HG03139 (cell line): ENCODE results near the gene WNK4.

Source experiments
- ATAC-seq: cut with Tn5 transposase; IDR thresholded peaks from one replicate; pipeline ENCODE4 v1.9.1; 2021; ENCODE audit not compliant: unreplicated experiment

Gene WNK4

DNA sequence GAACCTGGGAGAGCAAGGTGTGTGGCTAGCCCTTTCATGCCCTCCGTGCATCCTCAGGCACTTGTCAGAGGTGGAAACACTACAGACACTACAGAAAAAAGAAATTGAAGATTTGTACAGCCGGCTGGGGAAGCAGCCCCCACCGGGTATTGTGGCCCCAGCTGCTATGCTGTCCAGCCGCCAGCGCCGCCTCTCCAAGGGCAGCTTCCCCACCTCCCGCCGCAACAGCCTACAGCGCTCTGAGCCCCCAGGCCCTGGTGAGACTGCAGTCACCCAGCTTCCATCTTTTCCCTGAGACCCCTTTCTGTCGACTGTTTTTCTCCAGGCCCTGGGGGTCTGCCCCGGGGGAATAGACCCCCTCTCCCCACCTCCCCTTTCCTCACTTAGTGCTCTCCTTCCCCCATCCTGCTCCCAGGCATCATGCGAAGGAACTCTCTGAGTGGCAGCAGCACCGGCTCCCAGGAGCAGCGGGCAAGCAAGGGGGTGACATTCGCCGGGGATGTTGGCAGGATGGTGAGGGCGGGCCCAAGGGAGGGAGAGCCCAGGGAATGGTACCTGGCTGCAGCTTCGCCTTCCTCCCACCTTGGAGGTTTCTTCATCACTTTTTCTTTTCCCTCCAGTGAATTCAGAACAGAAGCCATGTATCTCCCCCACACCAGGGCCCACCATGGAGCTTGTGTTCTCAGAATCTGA is 15.8 kb downstream of the WNK4 start:
- no peak for ATAC-seq

DNA sequence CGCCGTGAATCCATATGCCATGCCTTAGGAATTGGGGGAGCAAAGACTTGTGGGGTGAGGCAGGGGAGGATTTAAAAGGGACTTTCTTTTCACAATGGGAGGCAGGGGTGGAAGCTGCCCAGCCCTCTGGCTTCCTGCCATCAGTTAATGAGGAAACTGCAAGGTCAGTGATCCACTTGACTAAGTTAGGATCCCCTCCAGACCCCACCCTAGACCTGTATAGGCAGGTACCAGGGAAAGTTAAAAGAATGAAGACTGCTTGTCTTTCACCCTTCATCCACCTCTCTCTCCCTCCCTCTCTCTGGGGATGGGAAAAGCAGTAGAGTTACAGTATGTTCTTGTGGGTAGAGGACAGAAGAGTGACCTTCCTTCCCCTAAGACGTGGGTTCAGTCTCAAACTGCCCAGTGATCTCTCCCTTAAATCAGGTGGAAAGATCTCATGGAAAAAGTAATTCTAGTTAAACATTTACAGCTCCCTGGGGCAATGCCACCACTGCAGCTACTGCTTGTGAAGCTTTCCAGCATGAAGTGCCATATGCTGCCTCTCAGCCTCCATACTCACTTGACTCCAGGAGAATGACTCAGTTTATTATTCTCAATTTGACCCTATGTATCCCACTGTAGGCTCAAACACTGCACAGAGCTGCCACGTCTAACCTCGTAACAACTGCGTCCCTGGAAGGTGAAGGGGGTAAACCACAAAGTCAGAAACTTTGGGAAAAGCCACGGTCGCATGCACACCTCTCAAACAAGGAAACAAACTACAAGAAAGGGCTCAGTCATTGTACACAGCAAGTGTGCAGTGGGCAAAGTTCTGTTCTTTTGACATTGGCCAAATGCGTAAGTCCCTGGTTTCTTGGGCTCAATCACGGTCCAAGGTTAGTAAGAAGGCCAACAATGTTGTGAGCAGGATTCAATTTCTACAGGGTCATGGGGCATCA is 16.9 kb downstream of the WNK4 start:
- no peak for ATAC-seq

DNA sequence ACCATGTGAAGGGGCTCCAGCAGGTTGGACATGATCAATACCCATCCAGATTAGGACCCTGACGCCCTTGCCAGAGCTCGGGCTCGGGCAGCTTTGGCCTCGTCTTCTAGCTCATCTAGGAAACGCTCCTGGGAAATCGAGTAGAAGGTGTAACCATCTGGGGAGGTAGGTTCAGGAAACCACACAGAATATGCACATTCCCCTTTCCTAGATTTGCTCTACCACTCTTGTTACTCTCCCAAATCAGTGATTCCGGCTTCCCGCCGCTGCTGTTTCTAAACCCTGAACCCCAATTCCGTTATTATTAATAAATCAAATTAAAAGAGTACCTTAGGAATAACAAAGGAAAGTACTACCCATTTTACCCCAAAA is 17.6 kb downstream of the WNK4 start:
- ATAC-seq = no peak

DNA sequence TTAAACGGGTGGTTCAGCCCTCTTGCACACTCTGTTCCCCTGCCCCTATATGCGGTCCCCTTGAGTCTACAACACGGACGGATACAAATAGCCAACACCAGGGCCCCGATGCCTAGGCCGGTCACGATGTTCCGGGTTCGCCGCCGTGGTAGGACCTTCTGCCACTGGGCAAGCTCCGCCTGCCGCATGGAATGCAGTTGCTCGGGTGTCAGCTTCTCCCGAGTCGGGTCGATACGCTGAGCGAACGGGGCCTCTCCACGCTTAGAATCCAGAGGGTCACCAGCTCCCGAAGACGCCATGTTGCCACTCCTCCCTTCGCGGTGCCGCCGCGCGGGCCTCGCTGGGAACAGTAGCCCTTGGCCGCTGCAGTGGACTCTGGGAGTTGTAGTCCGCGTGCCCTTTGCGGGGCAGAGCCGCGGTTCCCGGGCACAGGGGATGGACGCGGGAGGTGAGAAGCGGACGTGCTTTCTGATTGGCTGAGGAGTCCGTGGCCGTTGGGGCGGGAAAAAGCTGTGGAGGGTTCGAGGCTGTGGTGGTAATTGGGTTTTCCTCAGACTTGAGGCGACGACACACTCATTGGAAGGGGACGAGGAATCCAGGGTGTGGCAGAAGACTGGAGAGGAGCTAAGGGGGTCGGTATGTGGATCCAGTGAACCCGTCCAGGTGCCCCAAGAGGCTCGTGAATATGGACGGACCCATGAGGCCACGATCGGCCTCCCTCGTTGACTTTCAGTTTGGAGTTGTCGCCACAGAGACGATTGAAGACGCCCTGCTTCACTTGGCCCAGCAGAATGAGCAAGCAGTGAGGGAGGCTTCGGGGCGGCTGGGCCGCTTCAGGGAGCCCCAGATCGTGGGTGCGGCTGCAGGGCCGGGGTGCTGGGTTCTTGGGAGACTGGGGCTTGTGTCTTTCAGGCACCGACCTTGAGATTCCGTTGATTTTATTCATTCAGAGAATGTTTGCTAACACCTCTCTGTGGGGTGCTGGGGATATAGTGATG is 18.3 kb downstream of the WNK4 start, which contains the start of the genes CNTD1 and COA3:
CNTD1 (plus strand) TSS at position 479 of the 998 bp plus-strand sequence; CDS start at position 686, 207 bp downstream.
COA3 (minus strand) TSS at position 322 of the 998 bp plus-strand sequence; CDS start at position 299, 23 bp downstream.
- no peak for ATAC-seq

DNA sequence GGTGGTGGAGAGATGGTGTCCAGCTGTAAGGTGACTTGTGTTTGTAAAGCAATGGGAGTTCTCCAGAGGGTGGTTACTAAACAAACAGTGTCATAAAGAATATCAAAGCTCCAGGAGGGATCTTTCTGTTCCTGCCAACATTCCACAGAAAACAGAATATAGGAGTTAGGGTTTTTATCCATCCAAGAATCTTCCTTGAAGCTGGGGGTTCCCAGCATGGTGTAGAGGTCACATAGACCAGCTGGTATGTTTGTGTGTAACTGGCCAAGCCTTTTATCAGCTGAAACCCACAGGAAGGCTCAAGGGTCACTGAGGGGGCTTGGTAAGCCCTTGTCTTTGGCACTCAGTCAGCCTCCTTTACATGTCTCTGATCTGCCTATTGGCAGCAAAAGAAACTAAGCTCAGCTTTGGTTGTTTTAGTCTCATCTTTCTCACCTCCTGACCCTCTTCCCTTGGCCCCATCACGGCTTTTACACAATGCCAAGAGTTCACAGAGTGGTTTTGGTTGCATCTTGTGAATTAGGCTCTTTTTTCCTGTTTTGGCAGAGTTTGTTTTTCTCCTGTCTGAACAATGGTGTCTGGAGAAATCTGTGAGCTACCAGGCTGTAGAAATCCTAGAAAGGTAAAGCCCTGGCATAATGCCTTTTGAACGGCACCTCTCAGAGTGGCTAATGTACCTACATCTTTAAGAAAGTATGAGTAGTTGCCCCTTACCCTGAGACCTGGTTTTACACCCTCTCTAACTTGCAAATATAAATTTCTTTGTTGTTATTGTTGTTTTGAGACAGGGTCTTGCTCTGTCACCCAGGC is 22.9 kb downstream of the WNK4 start:
- no peak for ATAC-seq

DNA sequence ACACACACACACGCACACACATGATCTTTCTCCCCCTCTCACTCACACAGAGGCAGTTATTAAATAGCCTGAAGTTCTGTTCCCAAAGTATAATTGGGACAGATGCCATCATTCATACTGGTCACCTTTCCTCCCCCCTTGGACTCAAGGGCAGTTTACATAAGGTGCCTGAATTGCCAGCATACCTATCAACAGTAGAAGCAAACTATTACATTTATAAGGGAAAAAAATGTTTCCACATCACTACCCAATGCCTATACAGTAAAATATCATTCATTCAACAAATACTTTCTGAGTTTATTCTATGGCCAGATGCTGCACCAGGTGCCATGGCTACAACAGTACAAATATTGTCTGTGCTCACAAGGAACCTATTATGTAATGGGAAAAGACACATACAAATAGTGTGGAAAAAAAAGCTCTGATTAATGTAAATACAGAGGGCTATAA is 24.5 kb downstream of the WNK4 start:
- ATAC-seq = no peak

DNA sequence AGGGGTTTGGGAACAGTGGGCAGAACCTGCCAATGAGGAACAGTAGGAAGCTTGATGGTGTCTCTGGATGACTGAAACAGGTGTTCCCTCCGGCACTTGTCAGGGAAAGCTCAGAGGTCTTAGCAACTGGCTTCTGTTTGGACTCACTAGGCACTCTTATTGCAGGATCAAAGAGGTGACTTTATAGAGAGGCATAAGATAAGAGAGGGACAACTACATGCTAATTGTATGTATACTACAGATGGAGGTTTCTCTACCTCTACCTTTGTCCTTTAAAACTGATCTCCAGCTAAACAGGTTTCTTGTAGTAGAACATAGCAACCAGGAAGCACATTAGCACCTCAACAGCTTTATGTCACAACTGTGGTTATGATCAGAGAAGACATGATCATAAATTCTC is 25.8 kb downstream of the WNK4 start:
- ATAC-seq = no peak

DNA sequence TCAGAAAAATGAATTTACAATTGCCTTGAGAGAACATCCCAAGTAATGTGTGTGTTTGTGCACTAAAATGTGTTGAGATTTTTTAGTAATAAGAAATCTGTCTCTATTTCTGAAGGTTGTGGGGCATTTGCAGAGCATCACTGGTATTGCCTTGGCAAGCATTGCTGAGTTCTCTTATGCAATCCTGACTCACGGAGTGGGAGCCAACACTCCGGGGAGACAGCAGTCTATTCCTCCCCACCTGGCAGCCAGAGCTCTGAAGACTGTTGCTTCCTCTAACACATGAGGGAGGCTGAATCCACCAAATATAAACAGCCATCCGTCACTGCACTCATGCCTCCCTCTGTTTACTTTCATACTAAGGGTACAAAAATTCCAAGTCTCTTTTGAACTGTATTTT is 28.8 kb downstream of the WNK4 start:
- no peak for ATAC-seq

DNA sequence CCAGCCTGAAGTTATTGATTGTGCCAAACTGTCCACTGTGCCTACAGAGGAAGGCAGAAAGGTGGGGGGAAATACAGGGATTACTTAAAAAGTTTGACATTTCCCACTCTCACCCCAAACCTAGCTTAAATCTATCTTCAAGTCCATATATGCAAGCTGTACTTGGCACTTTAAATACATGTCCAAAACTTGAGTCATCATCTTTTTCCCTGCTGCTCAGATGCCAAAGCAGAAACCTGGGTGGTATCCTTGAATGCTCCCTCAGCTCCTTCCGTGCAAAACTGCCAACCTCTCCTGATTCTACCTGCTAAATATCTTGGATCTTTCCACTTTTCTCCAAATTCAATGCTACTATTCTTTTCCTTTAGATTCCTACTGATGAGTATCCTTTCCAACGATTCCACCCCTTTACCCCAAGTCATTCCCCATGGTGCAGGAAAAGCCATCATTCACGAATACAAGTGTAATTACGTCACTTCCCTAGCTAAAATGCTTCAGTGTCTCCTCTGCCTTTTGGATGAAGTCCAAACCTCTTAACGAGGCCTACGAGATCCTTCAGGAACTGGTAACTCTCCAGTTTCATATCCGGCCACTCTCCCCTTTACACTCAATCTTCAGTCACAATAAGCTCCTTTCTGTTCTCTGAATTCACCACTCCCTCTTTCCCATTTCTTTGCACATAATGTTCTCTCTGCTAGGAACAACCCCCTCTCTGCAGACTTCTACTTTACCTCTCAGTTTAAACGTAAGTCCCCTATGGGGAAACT is 34.4 kb downstream of the WNK4 start:
- no peak for ATAC-seq

DNA sequence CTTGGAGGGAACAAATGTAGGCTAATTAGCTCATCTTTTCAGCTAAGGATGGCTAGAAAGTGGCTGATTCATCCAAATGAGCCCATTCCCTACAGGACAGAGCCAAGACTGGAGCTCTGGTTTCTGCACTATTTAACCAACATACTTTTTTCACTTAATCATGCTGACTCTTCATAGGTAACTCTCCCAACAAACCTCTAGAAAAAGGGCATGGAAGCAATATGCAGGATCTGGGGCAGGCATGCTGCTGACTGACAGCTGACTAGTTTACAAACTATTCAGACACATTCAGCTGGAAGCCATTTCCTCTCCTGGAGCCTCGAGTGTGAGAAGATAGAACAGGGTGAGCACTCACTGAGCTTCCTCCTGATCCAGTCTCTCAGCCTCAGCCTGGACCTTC is 37.5 kb downstream of the WNK4 start:
- no peak for ATAC-seq

DNA sequence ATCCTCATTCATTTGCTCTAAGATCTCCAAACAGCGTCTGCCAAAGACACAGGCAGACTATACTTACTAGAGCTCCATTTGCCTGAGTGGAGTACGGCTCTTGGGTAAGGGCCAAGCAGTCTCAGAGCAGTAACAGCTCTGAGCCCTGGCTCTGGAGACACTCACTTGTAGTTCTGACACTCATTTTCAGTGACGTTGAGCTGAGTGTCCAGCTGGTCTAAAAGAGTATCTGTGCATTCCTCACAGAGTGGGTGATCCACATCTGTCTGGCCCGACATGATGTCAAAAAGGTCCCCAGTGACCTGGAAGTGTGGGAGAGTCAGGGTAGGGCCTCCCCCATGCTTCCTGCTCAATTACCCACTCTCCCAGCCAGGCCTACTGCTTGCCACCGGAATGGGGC is 38.0 kb downstream of the WNK4 start:
- ATAC-seq = no peak

DNA sequence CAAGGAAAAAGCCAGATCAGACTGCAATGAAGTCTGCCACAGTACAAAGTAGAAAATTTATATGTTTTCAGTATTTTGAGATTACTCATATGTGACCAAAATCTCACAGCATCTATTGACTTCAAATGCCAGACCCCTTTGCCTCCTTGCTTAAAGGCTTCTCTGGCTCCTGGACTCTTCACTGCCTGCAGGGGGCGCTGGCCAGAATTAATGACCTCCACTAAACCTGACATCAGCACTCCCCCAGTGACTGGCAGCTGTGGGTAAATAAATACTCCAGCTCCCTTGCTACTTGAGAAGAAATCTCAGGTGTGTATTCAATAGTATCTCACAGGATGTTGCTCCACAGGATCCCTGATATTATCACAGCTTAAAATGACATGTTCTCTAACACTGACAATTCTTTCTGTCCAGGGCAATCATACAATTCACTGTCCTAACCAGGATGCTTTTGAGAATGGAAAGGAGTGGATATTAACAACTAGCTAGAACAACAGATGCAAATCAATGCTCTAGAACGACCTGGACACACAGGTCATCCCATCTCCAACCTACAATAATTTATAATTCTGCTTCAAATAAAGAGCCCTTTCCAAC is 39.6 kb downstream of the WNK4 start:
- ATAC-seq = no peak

DNA sequence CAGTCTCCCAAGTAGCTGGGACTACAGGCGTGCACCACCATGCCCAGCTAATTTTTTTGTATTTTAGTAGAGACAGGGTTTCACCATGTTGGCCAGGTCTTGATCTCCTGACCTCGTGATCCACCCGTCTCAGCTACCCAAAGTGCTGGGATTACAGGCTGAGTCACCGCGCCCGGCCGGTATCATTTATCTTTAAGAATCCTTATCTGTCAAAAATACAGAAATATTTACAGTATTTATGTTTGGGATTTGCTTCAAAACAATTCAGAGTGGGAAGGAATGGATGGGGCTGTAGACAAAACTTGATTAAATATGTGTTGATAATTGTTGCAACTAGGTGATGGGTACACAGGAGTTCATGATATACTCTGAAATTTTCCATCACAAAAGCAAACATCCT is 40.8 kb downstream of the WNK4 start:
- ATAC-seq = no peak

DNA sequence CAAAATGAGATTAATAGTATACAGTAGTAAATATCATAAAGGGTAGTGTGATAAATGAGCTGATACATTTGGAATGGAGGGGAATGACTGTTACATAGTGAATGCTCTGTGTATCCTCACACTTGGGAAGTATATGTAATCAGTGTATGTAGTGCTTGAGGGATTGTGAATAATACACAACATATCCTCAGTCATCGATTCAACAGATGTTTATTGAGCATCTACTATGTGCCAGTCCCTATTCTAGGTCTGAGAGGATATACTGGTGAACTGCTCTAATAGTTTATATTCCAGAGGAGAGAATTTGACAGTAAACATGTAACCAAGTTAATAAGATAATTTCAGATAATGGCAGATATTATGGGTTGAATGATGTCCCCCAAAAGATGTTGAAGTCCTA is 47.1 kb downstream of the WNK4 start:
- no peak for ATAC-seq

DNA sequence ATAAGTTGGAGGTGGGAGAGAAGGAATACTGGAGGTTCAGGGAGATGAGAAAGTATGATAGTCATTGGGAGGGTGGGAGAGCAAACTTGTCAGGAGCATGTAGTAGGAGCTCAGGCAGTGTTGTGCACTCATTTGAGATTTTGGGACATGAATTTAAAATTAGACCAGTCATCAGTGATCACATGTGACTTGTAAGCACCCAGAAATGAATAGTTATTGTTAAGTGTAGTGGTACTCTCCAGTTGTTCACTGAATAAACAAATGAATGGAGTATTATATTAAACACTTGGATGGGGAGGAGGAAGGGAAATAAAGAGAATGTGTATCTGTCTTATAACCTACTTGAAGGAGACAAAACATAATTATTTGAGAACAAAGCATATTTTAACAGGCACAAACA is 50.6 kb downstream of the WNK4 start:
- no peak for ATAC-seq

DNA sequence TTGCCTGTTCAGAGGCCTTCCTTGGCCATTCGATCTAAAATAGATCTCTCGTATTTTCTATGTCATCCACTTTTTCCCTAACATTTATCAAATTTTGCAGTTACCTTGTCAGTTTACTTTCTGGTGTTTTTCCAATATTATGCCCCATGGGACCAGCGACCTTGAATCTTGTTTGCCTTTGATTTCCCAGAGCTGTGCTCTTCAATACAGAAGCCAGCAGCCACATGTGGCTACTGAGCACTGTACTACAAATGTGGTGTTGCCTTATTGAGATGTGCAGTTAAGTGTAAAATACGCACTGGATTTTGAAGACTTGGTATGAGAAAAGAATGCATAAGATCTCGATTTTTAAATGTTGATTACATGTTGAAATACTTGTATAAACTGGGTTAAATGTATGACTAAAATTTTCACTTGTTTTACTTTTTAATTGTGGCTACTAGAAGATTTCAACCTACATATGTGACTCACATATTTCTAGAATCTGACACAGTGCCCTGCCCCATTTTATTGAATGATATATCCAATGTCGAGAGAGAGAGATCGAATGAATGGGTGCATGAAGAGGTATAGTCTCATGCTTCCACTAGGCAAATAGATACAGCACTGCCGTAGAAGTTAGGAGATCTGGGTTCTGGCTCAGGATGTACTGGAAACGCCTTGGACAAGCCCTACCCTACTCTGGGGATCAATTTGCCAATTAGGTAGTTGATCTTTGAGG is 52.0 kb downstream of the WNK4 start:
- ATAC-seq = peak; percentile 6

DNA sequence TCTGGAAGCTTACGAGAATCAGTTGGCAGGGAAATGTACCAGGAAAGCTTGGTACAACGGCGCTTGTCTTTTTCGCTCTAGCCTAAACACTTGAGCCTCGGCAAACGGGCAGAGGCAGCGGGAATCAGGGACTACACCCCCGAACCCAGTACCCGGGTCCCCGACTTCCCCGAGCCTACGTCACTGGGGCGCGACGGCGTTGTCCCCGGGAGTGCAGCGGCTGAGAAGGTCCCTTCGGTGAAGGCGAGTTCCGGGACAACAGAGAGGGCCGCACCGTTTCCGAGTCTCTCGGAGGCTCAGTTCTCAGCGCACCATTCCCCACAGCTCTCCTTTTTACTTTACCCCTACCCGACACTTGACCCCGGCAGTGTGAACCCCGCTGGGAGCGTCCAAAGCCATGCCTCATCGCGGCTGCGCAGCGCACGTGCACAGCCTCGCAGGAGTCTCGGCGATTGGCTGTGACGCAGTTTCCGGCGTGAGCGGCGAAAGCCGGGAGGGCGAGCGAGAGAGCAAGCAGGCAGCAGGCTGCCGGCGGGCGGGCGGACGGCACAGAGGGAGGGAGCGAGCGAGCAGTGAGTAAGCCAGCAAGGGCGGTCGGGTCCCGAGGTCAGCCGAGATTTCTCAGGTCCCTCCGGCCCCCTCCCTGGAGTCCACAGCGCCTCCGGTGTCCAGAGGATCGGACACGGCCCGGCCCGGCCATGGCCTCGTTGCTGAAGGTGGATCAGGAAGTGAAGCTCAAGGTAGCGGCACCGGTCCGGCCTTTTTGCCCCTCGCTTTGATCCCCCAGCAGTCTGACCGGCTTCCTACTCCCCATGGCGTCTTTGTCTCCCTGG is 52.7 kb downstream of the WNK4 start, which contains the start of gene PSME3:
PSME3 (plus strand) TSS at position 464 of the 833 bp plus-strand sequence; CDS start at position 699, 235 bp downstream.
- peak; percentile 73 for ATAC-seq
